ENCODE results near the gene GLDC.
A peak's percentile ranks its signal among the peaks of the same experiment; 100 is the strongest.

The GLDC gene

GRCh38 chr9:6676254-6676921, 30.9 kb upstream of the GLDC start:
- DNase-seq (ENCODE audit: low read depth in 1 of 2, low spot score in 1 of 2) = no peak
- in situ Hi-C loops (cut with HindIII; ENCODE audit: low pct_unique_long_range_greater_than_20kb, low sequenced_read_pairs) = no loop called here
- no peak for TF ChIP-seq JUND (IDR thresholded peaks at IDR 0.05; ENCODE audit: low read depth)

GRCh38 chr9:6675268-6675667, 29.7 kb upstream of the GLDC start:
- in situ Hi-C loops (cut with HindIII; ENCODE audit: low pct_unique_long_range_greater_than_20kb, low sequenced_read_pairs) = no loop called here
- no peak for DNase-seq (ENCODE audit: low read depth in 1 of 2, low spot score in 1 of 2)
- TF ChIP-seq JUND (IDR thresholded peaks at IDR 0.05; ENCODE audit: low read depth) = no peak

DNA sequence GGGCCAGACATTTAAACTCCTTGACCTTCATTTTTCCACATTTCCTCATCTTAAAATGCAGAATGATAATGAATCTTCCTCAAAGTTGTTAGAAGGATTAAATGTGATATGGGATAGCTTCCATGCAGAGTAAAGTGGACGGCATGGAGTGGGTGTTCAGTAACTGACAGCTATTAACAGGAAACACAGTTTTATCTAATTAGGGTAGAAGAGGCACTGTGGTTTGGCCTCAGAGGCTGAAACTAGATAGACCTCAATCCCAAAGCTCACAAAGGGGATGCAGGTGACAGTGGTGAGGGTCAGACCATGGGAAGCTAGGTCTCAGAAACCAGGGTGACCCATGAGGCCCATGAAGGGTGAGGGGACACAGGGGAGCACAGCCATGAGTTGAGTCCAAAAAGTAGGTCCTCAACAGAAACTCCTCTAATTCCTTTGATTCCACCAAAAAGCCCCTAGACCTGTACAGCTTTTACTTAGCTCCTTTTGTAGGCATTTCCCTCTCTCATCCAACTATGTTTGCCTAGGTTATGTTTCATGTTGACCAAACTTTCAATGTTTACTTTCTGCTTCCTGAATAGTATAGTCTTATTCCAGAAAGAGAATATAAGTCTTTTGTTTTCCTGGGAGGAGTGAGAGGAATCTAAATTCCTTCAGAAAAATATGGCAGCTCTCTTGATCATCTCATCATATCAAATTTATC, 27.9 kb upstream of the GLDC start:
- no peak for TF ChIP-seq JUND (IDR thresholded peaks at IDR 0.05; ENCODE audit: low read depth)
- in situ Hi-C loops (cut with HindIII; ENCODE audit: low pct_unique_long_range_greater_than_20kb, low sequenced_read_pairs) = no loop called here
- DNase-seq (ENCODE audit: low read depth in 1 of 2, low spot score in 1 of 2) = peak; percentile 5 to 23

- no peak for TF ChIP-seq JUND (IDR thresholded peaks at IDR 0.05; ENCODE audit: low read depth)
- in situ Hi-C loops (cut with HindIII; ENCODE audit: low pct_unique_long_range_greater_than_20kb, low sequenced_read_pairs) = no loop called here
- DNase-seq (ENCODE audit: low read depth in 1 of 2, low spot score in 1 of 2) = no peak
These were observed 26.6 kb upstream of the GLDC start for GRCh38 chr9:6672118-6672517.

GRCh38 chr9:6671416-6671815, 25.9 kb upstream of the GLDC start:
- in situ Hi-C loops (cut with HindIII; ENCODE audit: low pct_unique_long_range_greater_than_20kb, low sequenced_read_pairs) = no loop called here
- no peak for TF ChIP-seq JUND (IDR thresholded peaks at IDR 0.05; ENCODE audit: low read depth)
- DNase-seq (ENCODE audit: low read depth in 1 of 2, low spot score in 1 of 2) = no peak

DNA sequence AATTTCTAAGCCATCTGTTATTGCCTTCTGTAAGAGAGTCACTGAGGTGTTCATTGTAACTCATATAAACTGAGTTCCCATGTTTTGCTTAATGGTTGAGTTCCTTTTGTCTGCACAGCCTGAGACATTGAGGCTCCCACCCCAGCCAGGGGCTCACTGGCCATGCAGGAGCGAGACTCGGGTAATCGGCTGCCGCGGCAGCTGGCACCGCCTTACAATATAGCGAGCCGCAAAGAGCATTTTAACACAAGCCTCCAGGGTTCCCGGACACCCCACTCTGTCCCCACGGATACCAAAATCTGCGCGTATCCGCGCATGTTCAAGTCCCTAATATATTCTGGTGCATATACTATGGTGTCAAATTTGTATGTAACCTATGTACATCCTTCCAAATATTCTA, 24.4 kb upstream of the GLDC start:
- in situ Hi-C loops (cut with HindIII; ENCODE audit: low pct_unique_long_range_greater_than_20kb, low sequenced_read_pairs) = no loop called here
- no peak for TF ChIP-seq JUND (IDR thresholded peaks at IDR 0.05; ENCODE audit: low read depth)
- DNase-seq (ENCODE audit: low read depth in 1 of 2, low spot score in 1 of 2) = no peak

GRCh38 chr9:6667633-6668280, 22.2 kb upstream of the GLDC start:
- TF ChIP-seq JUND (IDR thresholded peaks at IDR 0.05; ENCODE audit: low read depth) = no peak
- DNase-seq (ENCODE audit: low read depth in 1 of 2, low spot score in 1 of 2) = peak in 1 of 2 experiments; percentile 40
- in situ Hi-C loops (cut with HindIII; ENCODE audit: low pct_unique_long_range_greater_than_20kb, low sequenced_read_pairs) = no loop called here

- no peak for TF ChIP-seq JUND (IDR thresholded peaks at IDR 0.05; ENCODE audit: low read depth)
- in situ Hi-C loops (cut with HindIII; ENCODE audit: low pct_unique_long_range_greater_than_20kb, low sequenced_read_pairs) = no loop called here
- DNase-seq (ENCODE audit: low read depth in 1 of 2, low spot score in 1 of 2) = no peak
These were observed 21.6 kb upstream of the GLDC start for GRCh38 chr9:6667080-6667479.

DNA sequence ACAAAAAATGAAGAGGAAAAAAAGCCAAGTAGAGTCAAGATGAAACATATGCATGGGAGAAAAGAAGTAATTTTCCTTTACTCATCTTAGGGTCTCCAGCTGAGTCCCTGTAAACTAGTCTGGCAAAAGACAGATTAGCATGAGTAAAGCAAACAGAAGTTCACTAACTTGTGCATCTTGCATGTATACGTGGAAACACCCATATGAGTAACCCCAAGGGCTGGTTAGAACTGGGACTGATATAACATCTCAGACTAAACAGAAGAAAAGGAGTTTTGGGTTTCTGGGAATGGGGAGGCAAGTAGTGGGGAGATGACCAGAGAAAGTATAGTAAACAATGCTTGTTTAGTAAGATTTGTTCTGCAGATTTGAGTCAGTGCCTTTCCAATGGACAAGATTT, 20.1 kb upstream of the GLDC start:
- TF ChIP-seq JUND (IDR thresholded peaks at IDR 0.05; ENCODE audit: low read depth) = no peak
- no peak for DNase-seq (ENCODE audit: low read depth in 1 of 2, low spot score in 1 of 2)
- in situ Hi-C loops (cut with HindIII; ENCODE audit: low pct_unique_long_range_greater_than_20kb, low sequenced_read_pairs) = no loop called here

- in situ Hi-C loops (cut with HindIII; ENCODE audit: low pct_unique_long_range_greater_than_20kb, low sequenced_read_pairs) = no loop called here
- no peak for DNase-seq (ENCODE audit: low read depth in 1 of 2, low spot score in 1 of 2)
- TF ChIP-seq JUND (IDR thresholded peaks at IDR 0.05; ENCODE audit: low read depth) = no peak
These were observed 18.7 kb upstream of the GLDC start for GRCh38 chr9:6664204-6664680.

GRCh38 chr9:6660512-6660911, 15.0 kb upstream of the GLDC start:
- TF ChIP-seq JUND (IDR thresholded peaks at IDR 0.05; ENCODE audit: low read depth) = no peak
- no peak for DNase-seq (ENCODE audit: low read depth in 1 of 2, low spot score in 1 of 2)
- in situ Hi-C loops (cut with HindIII; ENCODE audit: low pct_unique_long_range_greater_than_20kb, low sequenced_read_pairs) = no loop called here

DNA sequence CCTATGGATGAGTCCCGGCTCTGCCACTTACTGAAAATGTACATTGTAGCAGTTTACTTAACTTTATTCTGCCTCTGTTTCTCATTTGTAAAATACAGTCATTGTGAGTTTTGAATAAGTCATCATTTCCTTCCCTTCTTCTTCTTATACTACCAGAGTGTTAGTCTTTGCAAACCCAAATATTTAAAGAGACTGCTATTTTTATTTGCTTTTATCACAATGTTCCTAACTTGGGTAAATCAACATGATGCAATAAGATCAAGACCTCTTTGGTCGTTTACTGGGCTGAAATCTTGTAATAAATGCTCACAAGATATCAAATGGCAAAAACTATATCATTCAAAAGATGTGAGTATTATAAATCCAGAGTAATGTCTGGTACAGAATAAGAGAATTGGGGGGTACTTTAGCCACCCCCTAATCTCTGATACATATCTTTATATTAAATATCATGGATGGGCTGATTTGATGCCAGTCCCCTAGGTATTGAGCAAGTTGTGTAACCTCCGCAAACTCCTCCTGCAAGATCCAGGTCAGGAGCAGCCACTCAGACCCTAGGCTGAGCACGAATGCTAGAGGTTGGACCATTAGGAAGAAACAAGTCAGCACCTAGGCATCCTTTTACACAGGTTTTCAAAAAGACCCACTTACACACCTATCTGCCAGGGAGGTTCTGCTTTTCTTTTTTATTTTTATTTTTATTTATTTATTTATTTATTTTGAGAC, 13.3 kb upstream of the GLDC start:
- in situ Hi-C loops (cut with HindIII; ENCODE audit: low pct_unique_long_range_greater_than_20kb, low sequenced_read_pairs) = no loop called here
- TF ChIP-seq JUND (IDR thresholded peaks at IDR 0.05; ENCODE audit: low read depth) = no peak
- DNase-seq (ENCODE audit: low read depth in 1 of 2, low spot score in 1 of 2) = no peak

Measured in T47D (cell line).